H1 (cell line): Measurements from ENCODE around the gene SIPA1L3. TPM values are rescaled to one million over a fixed set of nuclear protein-coding genes. Genes with fewer than 3 reads are reported as not detected.

Experiments
- CTCF ChIA-PET: fragments of 300-600 bp; sonication (Branson Sonifier 250); formaldehyde crosslinking; loops from one replicate; lab custom pipeline; 2021; ENCODE audit not compliant: partially characterized antibody; lab: Charles Lee
- POLR2A ChIA-PET: fragments of 300-600 bp; sonication (Branson Sonifier 250); formaldehyde crosslinking; loops from one replicate; lab custom pipeline; 2021; ENCODE audit warnings: inconsistent platforms; ENCODE audit not compliant: partially characterized antibody; lab: Charles Lee
- DNase-seq, 2 experiments: peaks; one replicate each; pipeline versions ENCODE4 v3.0.0 to v3.0.0-alpha.2; 2010 to 2022; ENCODE audit warnings: low spot score in 2 of 2, low read depth in 1 of 2, mixed read lengths in 1 of 2
- FAIRE-seq: peaks from 2 replicates; lab custom pipeline; 2011; peaks lifted over from hg19 to GRCh38; lab: Jason Lieb, UNC
- H2AFZ ChIP-seq: 2 replicates; pipeline ENCODE4 v1.8.1; 2012; ENCODE audit warnings: low read length, inconsistent platforms
- H2AK5ac ChIP-seq: 2 replicates; pipeline ENCODE4 v1.6.1; 2013; ENCODE audit warnings: low read depth, low read length
- H2BK120ac ChIP-seq: replicated peaks from 2 replicates; pipeline ENCODE3; 2013; ENCODE audit warnings: low read depth, low read length, inconsistent platforms
- H2BK12ac ChIP-seq: 2 replicates; pipeline ENCODE4 v1.6.1; 2013; ENCODE audit warnings: low read depth, low read length
- H2BK15ac ChIP-seq: 2 replicates; pipeline ENCODE4 v1.6.1; 2013; ENCODE audit warnings: low read length
- H2BK20ac ChIP-seq: 2 replicates; pipeline ENCODE4 v1.6.1; 2013; ENCODE audit warnings: low read length
- H2BK5ac ChIP-seq: 2 replicates; pipeline ENCODE4 v1.6.1; 2013; ENCODE audit warnings: low read depth, low read length
- H3K14ac ChIP-seq: 2 replicates; pipeline ENCODE4 v1.6.1; 2013; ENCODE audit warnings: inconsistent platforms; ENCODE audit not compliant: insufficient read length
- H3K18ac ChIP-seq: 2 replicates; pipeline ENCODE4 v1.6.1; 2013; ENCODE audit warnings: low read length; ENCODE audit errors: extremely low read depth
- H3K23ac ChIP-seq: 2 replicates; pipeline ENCODE4 v1.6.1; 2013; ENCODE audit warnings: inconsistent platforms; ENCODE audit not compliant: insufficient read length
- H3K23me2 ChIP-seq: 2 replicates; pipeline ENCODE4 v1.6.1; 2013; ENCODE audit warnings: low read depth, low read length
- H3K27ac ChIP-seq: 2 replicates; pipeline ENCODE4 v1.6.1; 2011; ENCODE audit warnings: low read depth, low read length, inconsistent platforms
- H3K27me3 ChIP-seq, 4 experiments: replicated peaks in 1 of 4; 1 replicate in 1 of 4; 2 replicates in 3 of 4; pipeline versions ENCODE4 v1.6.1 to v1.8.1; 2011 to 2013; ENCODE audit warnings: low read length in 3 of 4, mild to moderate bottlenecking in 3 of 4, inconsistent platforms in 2 of 4, mixed read lengths in 2 of 4, moderate library complexity in 1 of 4; ENCODE audit not compliant: control insufficient read depth in 3 of 4, insufficient read depth in 3 of 4; ENCODE audit errors: extremely low read depth in 1 of 4
- H3K36me3 ChIP-seq, 4 experiments: 2 replicates each; pipeline versions ENCODE4 v1.6.1 to v1.8.1; 2011 to 2013; ENCODE audit warnings: mild to moderate bottlenecking in 4 of 4, low read length in 3 of 4, moderate library complexity in 2 of 4, control low read depth in 1 of 4, inconsistent platforms in 1 of 4; ENCODE audit not compliant: insufficient read depth in 4 of 4, control insufficient read depth in 2 of 4
- H3K4ac ChIP-seq: replicated peaks from 2 replicates; pipeline ENCODE3; 2013; ENCODE audit warnings: low read length, low read depth, mixed read lengths, inconsistent platforms; ENCODE audit not compliant: insufficient read length
- H3K4me1 ChIP-seq, 4 experiments: replicated peaks in 1 of 4; 1 replicate in 1 of 4; 2 replicates in 3 of 4; pipeline versions ENCODE4 v1.6.1 to v1.8.1; 2011 to 2013; ENCODE audit warnings: low read length in 3 of 4, inconsistent platforms in 2 of 4, mixed read lengths in 1 of 4; ENCODE audit not compliant: insufficient read depth in 4 of 4, control insufficient read depth in 3 of 4
- H3K4me2 ChIP-seq, 2 experiments: 2 replicates each; pipeline versions ENCODE4 v1.6.1 to v1.8.1; 2011 to 2013; ENCODE audit warnings: low read depth in 2 of 2, low read length in 2 of 2, control low read depth in 1 of 2, inconsistent platforms in 1 of 2, mild to moderate bottlenecking in 1 of 2; ENCODE audit not compliant: insufficient read depth in 1 of 2
- H3K4me3 ChIP-seq, 4 experiments: fragments of 200-600, 300-600 bp in 1 of 4; sonication (generic), shearing (Covaris generic), sonication (Bioruptor Twin) in 1 of 4; 2 replicates each; pipeline versions ENCODE4 v1.5.1 to v1.8.1; 2011 to 2016; ENCODE audit warnings: low read length in 4 of 4, low read depth in 3 of 4, control low read depth in 2 of 4, inconsistent platforms in 2 of 4, mild to moderate bottlenecking in 2 of 4, mixed read lengths in 1 of 4, moderate library complexity in 1 of 4; ENCODE audit not compliant: insufficient read depth in 2 of 4; ENCODE audit errors: extremely low read depth in 1 of 4
- H3K56ac ChIP-seq: replicated peaks from 2 replicates; pipeline ENCODE3; 2013; ENCODE audit warnings: low read depth, mild to moderate bottlenecking, mixed read lengths, low read length, inconsistent platforms; ENCODE audit not compliant: insufficient read length
- H3K79me1 ChIP-seq: 2 replicates; pipeline ENCODE4 v1.6.1; 2013; ENCODE audit warnings: low read depth, low read length, control low read depth
- H3K79me2 ChIP-seq, 2 experiments: 2 replicates each; pipeline versions ENCODE4 v1.6.1 to v1.8.1; 2012 to 2013; ENCODE audit warnings: low read length in 2 of 2, mild to moderate bottlenecking in 2 of 2, inconsistent platforms in 1 of 2; ENCODE audit not compliant: insufficient read depth in 2 of 2, control insufficient read depth in 1 of 2
- H3K9ac ChIP-seq, 4 experiments: replicated peaks in 1 of 4; 1 replicate in 1 of 4; 2 replicates in 3 of 4; pipeline versions ENCODE4 v1.6.1 to v1.8.1; 2011 to 2013; ENCODE audit warnings: low read depth in 3 of 4, low read length in 3 of 4, control low read depth in 2 of 4, mild to moderate bottlenecking in 2 of 4, moderate library complexity in 2 of 4, inconsistent platforms in 1 of 4; ENCODE audit errors: extremely low read depth in 1 of 4
- H3K9me3 ChIP-seq, 2 experiments: 2 replicates each; pipeline versions ENCODE4 v1.6.1 to v1.8.1; 2012 to 2013; ENCODE audit warnings: mild to moderate bottlenecking in 2 of 2, moderate library complexity in 2 of 2, control low read depth in 1 of 2, inconsistent platforms in 1 of 2, low read depth in 1 of 2, low read length in 1 of 2, mixed read lengths in 1 of 2; ENCODE audit not compliant: insufficient read depth in 2 of 2
- H4K20me1 ChIP-seq, 2 experiments: replicated peaks in 1 of 2; 2 replicates each; pipeline versions ENCODE3 to v1.8.1; 2011 to 2013; ENCODE audit warnings: inconsistent platforms in 2 of 2, low read length in 2 of 2, mild to moderate bottlenecking in 1 of 2; ENCODE audit not compliant: insufficient read depth in 2 of 2, control insufficient read depth in 1 of 2
- H4K5ac ChIP-seq: 2 replicates; pipeline ENCODE4 v1.6.1; 2013; ENCODE audit warnings: low read length, low read depth, mixed read lengths, inconsistent platforms; ENCODE audit not compliant: insufficient read length
- H4K8ac ChIP-seq: 2 replicates; pipeline ENCODE4 v1.8.0; 2013; ENCODE audit warnings: mild to moderate bottlenecking, moderate library complexity, low read length, inconsistent platforms; ENCODE audit not compliant: insufficient read depth; ENCODE audit errors: extremely low read depth
- H4K91ac ChIP-seq: replicated peaks from 2 replicates; pipeline ENCODE3; 2013; ENCODE audit warnings: low read length, mixed read lengths, inconsistent platforms; ENCODE audit not compliant: insufficient read length
- CBX5 ChIP-seq: fragments of 300-800, 300-1000 bp; sonication (generic); IDR thresholded peaks from 2 replicates; pipeline ENCODE4 v1.7.1; 2016; ENCODE audit warnings: antibody characterized with exemption, low read length, low read depth
- HDAC2 ChIP-seq, 2 experiments: fragments of 300-600 bp in 1 of 2; sonication (generic) in 1 of 2; IDR thresholded peaks; 2 replicates each; pipeline ENCODE4 v1.6.1; 2011 to 2012; ENCODE audit warnings: low read depth in 2 of 2, low read length in 2 of 2, mild to moderate bottlenecking in 2 of 2, moderate library complexity in 2 of 2, borderline replicate concordance in 1 of 2, inconsistent platforms in 1 of 2
- SP1 ChIP-seq: IDR thresholded peaks from 2 replicates; pipeline ENCODE4 v1.6.1; 2011; ENCODE audit warnings: low read depth, low read length
- WGBS, 2 experiments: shearing (Covaris generic) in 1 of 2; methylation state at CpG; one replicate each; pipeline versions ENCODE4 v1.1.6 to v1.1.7; 2013 to 2015; ENCODE audit warnings: low lambda C conversion rate in 2 of 2, mixed read lengths in 2 of 2, inconsistent platforms in 1 of 2, low coverage in 1 of 2, missing lambda C conversion rate in 1 of 2; ENCODE audit not compliant: insufficient replicate concordance in 2 of 2, insufficient coverage in 1 of 2, insufficient read length in 1 of 2; ENCODE audit errors: extremely low coverage in 1 of 2, missing lambda C conversion rate in 1 of 2; 5-methylcytosine and 5-hydroxymethylcytosine counted together
- polyA plus RNA-seq, 7 experiments: library from polyadenylated mRNA; depleted of rRNA in 3 of 7; stranded (reverse) in 5 of 7; unstranded in 2 of 7; fragments of >200 nt in 5 of 7; fragments of 200-250 nt in 2 of 7; gene quantifications; 1 replicate in 5 of 7; 2 replicates in 1 of 7; 4 replicates in 1 of 7; pipeline versions ENCODE4 v1.2.1 to v1.2.3, GENCODE V29; 2011 to 2013; ENCODE audit warnings: missing spikeins in 2 of 7, mixed read lengths in 2 of 7
- total RNA-seq: library from RNA; stranded (reverse); fragmentation: NEBNext Ultra II Directional; extraction: Animal tissue kit (Norgen Biotek cat#: 25700); gene quantifications from 2 replicates; pipeline ENCODE4 v1.2.1, GENCODE V29; 2021

The SIPA1L3 gene
- total and polyA plus RNA-seq, 2 of the 8 experiments (the other 6 are each of a cell fraction or from before 2014, with no cell fraction given) = 15.0 to 54.9 TPM

- Histone ChIP-seq H3K18ac (no peak overlapping the region), H3K4me1 (no peaks in the 10 kb centered on the region), H3K4me3 (no peak overlapping the region), H3K4me2 (no peak overlapping the region), H3K23ac (no peak overlapping the region), H2BK20ac (no peak overlapping the region), H3K14ac (no peak overlapping the region), H2BK5ac (no peak overlapping the region), H4K91ac (no peak overlapping the region), H4K8ac (no peak overlapping the region), H3K27ac (no peak overlapping the region), H2AFZ (no peak overlapping the region), H4K20me1 (no peaks in the 10 kb centered on the region), H3K79me2 (no peaks in the 10 kb centered on the region), H3K36me3 (no peaks in the 10 kb centered on the region), H2BK120ac (no peak overlapping the region), H3K27me3 (no peaks in the 10 kb centered on the region), H2BK15ac (no peak overlapping the region), H2BK12ac (no peak overlapping the region), H3K9me3 (no peaks in the 10 kb centered on the region), H2AK5ac (0 out of 2 replicates have a peak overlapping the region, but pooled peaks have one; percentile 58), H3K56ac (no peak overlapping the region), H3K23me2 (no peaks in the 10 kb centered on the region), H3K4ac (no peak overlapping the region), H4K5ac (no peak overlapping the region), H3K9ac (no peak overlapping the region), H3K79me1 (no peaks in the 10 kb centered on the region)
- CTCF ChIA-PET = interaction anchor here (0.5 to 13.7 kb wide), 12 partner anchors 10 to 697 kb away, joined by 3 to 259 read pairs (median 3); no protein-coding TSS in a partner anchor
- POLR2A ChIA-PET = no interaction called here
- DNase-seq (no peak), FAIRE-seq (no peak)
- 96% methylated on average over 2 of the region's 2 CpGs; no CpG with 5 or more reads in 1 of the 2 experiments for WGBS, 2 experiments
- TF ChIP-seq CBX5 (no peak), HDAC2 (IDR thresholded peaks at IDR 0.05; ENCODE audit: borderline replicate concordance in 1 of 2, low read depth in 2 of 2, low read length in 2 of 2) (no peak), SP1 (no peak)
Observed at GRCh38 chr19:37899966-37900365, 7.0 kb upstream of the SIPA1L3 start.
